IPS-NIHi7 (cell line): ENCODE results near the gene PRSS2.

Source experiments
- DNase-seq: peaks from one replicate; pipeline ENCODE4 v3.0.0; 2012; ENCODE audit warnings: mixed read lengths; ENCODE audit errors: extremely low spot score

The PRSS2 gene

GRCh38 chr7:142787034-142787768, 16.4 kb downstream of the PRSS2 start:
- DNase-seq: no peak

DNA sequence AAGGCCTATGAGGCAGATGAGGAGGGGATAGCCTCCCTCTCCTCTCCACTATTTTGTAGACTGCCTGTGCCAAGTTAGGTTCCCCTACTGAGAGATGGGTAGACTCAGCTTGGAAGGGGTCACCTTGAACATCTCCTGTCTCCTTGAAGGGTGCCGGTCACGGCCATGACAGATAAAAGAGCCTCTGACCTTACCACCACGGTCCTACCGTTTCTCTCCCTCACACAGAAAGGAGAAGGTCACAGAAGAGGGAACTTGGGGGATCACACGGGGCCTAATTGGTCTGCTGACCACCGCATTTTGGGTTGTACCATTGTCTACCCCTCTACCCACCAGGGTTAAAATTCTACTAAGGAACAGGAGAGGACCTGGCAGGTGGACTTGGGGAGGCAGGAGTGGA, 17.0 kb downstream of the PRSS2 start:
- DNase-seq: no peak

DNA sequence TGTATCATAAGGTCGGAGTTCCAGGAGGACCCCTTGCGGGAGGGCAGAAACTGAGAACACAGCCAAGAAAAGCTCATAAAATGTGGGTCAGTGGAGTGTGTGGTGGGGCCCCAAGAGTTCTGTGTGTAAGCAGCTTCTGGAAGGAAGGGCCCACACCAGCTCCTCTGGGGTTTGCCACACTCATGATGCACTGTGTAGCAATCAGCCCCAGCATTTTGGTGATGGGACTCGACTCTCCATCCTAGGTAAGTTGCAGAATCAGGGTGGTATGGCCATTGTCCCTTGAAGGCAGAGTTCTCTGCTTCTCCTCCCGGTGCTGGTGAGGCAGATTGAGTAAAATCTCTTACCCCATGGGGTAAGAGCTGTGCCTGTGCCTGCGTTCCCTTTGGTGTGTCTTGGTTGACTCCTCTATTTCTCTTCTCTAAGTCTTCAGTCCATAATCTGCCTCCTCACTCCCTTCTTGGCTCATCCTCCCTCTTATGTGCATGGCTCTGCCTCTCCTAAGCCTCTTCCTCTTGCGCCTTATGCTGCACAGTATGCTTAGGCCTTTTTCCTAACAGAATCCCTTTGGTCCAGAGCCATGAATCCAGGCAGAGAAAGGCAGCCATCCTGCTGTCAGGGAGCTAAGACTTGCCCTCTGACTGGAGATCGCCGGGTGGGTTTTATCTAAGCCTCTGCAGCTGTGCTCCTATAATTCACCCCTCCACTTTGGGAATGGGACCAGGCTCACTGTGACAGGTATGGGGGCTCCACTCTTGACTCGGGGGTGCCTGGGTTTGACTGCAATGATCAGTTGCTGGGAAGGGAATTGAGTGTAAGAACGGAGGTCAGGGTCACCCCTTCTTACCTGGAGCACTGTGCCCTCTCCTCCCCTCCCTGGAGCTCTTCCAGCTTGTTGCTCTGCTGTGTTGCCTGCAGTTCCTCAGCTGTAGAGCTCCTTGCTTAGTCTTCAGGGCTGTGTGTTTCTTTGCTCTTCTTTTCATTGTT, 17.8 kb downstream of the PRSS2 start:
- DNase-seq: no peak

DNA sequence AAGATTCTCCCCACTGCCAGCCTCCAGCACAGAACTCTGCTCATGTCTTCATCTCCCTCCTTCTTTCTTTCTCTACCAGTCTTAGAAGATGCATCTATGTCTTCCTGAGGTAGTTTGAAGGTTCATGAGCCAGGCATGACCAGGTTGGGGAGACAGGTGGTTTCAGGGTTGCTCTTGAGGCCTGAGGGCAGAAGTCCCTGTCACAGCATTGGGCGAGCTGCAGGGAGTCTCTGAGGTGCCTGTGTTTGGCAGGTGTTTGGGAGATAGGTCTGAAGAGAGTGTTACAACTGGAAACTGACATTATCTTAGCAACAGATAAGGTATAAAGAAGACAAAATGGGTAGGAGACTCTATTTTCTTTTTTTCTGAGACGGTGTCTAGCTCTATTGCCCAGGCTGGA, 18.7 kb downstream of the PRSS2 start:
- no peak for DNase-seq

DNA sequence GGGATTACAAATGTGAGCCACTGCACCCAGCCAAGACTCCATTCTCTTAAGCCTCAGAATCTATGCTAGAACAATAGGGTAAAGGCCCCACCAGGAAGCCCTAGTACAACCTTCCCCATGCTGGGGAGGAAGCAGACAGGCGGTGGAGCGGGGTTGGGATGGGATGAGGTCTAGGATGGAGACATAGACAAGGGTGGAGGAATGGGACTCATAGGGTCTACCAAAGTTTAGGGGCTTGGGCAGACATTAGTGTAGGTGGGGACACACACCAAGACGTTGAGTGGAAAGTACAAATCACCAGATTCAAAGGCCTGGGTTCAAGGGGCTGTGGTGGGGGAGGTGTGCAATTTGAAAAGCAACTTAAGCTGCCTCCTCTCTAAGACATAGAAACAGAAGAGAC, 19.3 kb downstream of the PRSS2 start:
- DNase-seq: no peak

- no peak for DNase-seq
Observed at GRCh38 chr7:142790555-142790954, 19.8 kb downstream of the PRSS2 start.

GRCh38 chr7:142791502-142791901, 20.7 kb downstream of the PRSS2 start:
- no peak for DNase-seq

GRCh38 chr7:142792129-142792528, 21.4 kb downstream of the PRSS2 start:
- no peak for DNase-seq

DNA sequence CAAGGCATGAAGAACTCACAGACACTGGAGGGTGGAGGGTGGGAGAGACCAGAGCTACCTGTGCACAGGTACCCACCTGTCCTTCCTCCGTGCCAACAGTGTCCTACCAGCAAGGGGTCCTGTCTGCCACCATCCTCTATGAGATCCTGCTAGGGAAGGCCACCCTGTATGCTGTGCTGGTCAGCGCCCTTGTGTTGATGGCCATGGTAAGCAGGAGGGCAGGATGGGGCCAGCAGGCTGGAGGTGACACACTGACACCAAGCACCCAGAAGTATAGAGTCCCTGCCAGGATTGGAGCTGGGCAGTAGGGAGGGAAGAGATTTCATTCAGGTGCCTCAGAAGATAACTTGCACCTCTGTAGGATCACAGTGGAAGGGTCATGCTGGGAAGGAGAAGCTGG, 21.8 kb downstream of the PRSS2 start:
- no peak for DNase-seq

GRCh38 chr7:142793156-142793555, 22.4 kb downstream of the PRSS2 start:
- no peak for DNase-seq

GRCh38 chr7:142795339-142795863, 24.6 kb downstream of the PRSS2 start:
- peak; percentile 58 for DNase-seq

GRCh38 chr7:142796001-142796500, 25.3 kb downstream of the PRSS2 start:
- DNase-seq: peak; percentile 24

DNA sequence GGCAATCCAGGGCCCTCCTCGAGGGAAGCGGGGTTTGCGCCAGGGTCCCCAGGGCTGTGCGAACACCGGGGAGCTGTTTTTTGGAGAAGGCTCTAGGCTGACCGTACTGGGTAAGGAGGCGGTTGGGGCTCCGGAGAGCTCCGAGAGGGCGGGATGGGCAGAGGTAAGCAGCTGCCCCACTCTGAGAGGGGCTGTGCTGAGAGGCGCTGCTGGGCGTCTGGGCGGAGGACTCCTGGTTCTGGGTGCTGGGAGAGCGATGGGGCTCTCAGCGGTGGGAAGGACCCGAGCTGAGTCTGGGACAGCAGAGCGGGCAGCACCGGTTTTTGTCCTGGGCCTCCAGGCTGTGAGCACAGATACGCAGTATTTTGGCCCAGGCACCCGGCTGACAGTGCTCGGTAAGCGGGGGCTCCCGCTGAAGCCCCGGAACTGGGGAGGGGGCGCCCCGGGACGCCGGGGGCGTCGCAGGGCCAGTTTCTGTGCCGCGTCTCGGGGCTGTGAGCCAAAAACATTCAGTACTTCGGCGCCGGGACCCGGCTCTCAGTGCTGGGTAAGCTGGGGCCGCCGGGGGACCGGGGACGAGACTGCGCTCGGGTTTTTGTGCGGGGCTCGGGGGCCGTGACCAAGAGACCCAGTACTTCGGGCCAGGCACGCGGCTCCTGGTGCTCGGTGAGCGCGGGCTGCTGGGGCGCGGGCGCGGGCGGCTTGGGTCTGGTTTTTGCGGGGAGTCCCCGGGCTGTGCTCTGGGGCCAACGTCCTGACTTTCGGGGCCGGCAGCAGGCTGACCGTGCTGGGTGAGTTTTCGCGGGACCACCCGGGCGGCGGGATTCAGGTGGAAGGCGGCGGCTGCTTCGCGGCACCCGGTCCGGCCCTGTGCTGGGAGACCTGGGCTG, 26.0 kb downstream of the PRSS2 start:
- DNase-seq: peak; percentile 36

DNA sequence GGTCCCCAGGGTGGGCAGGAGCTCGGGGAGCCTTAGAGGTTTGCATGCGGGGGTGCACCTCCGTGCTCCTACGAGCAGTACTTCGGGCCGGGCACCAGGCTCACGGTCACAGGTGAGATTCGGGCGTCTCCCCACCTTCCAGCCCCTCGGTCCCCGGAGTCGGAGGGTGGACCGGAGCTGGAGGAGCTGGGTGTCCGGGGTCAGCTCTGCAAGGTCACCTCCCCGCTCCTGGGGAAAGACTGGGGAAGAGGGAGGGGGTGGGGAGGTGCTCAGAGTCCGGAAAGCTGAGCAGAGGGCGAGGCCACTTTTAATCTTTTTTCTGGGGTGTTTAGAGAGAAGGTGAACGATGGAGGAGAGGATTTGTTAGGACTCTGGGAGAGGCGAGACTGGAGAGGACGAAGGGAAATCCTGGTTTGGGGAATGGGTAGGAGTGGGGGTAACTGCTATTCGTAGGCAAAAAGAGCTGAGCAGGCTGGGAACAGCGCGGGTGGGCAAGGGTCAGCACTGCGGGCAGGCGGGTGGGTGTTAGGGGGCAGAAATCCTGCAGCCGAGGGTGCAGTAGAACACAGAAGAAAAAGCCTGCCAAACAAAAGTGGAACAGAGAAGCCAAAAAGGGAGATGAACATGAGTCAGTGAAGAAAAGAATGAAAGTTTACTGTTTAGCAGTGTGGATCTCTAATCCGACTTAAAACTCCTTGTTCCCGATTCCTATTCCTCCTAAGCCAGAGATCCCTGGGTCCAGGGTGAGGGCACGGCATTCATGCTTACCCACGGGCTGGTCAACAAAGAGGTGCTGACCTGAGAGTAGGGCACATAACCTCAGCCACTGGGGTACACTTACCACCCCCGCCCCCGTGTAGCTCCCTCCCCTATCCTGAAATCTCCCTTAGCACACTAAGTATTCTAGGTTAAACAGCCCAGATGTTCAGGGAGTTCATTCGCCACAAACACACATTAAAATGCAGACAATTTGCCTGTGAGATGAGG, 26.9 kb downstream of the PRSS2 start:
- DNase-seq: no peak

GRCh38 chr7:142798451-142799436, 28.0 kb downstream of the PRSS2 start:
- DNase-seq: no peak

- DNase-seq: no peak
Observed at GRCh38 chr7:142799437-142799835, 28.7 kb downstream of the PRSS2 start.

GRCh38 chr7:142800088-142800487, 29.3 kb downstream of the PRSS2 start:
- DNase-seq: no peak

- DNase-seq: no peak
Observed at GRCh38 chr7:142800699-142801260, 30.0 kb downstream of the PRSS2 start.
